Measurements from ENCODE around the gene MRTFB.

Gene MRTFB

DNA sequence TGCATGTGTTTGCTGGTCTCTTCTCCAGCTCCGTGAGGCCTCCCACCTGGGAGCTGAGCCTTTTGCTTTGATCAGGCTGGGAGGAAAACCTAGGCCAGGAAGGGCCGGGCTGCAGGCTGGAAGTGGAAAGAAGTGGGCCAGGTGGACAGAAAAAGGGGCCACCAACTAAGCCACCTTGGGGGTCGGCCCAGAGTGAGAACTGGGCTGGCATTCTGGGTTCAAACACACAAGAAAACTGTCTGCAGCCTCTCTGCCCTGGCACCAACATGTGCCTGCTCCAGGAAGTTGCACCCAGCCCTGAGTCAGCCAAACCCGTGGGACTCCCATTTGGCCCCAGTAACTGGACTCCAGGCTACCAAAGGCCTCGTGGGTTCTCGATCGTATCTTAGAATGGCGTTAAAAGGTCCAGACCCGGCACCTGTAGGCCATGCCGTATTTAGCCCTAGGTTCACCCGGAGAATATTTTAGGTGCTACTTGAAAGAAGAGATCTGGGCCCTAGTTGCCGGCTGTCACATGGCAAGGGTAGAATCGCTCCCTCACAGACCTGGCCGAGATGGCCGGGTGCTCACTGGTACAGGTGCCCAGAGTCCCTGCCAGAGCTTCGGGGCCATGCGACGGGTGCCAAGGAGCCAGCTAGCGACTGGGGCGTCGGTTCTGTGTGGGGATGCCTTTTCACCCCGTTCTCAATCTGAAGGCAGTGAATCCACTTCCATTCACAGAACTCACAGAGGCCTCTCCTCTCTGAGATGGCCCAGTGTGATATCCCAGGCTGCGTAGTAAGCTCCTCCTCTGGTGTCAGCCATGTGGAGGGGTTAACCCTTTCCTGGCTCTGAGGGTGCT, 236.6 kb downstream of the MRTFB start:
- no peak for DNase-seq (ENCODE audit: low read depth, low spot score)

DNA sequence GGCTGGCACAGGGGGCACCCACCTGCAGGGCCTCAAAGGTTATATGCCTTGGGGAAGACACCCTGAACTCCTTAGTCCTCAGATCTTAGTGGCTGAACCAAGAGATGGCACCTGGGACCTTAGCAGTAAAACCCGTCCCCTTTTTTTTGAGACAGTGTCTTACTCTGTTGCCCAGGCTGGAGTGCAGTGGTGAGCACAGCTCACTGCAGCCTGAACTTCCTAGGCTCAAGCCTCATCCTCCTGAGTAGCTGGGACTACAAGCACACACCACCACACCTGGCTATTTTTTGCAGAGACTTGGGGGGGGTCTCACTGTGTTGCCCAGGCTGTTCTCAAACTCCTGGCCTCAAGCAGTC, 237.2 kb downstream of the MRTFB start:
- no peak for DNase-seq (ENCODE audit: low read depth, low spot score)

DNA sequence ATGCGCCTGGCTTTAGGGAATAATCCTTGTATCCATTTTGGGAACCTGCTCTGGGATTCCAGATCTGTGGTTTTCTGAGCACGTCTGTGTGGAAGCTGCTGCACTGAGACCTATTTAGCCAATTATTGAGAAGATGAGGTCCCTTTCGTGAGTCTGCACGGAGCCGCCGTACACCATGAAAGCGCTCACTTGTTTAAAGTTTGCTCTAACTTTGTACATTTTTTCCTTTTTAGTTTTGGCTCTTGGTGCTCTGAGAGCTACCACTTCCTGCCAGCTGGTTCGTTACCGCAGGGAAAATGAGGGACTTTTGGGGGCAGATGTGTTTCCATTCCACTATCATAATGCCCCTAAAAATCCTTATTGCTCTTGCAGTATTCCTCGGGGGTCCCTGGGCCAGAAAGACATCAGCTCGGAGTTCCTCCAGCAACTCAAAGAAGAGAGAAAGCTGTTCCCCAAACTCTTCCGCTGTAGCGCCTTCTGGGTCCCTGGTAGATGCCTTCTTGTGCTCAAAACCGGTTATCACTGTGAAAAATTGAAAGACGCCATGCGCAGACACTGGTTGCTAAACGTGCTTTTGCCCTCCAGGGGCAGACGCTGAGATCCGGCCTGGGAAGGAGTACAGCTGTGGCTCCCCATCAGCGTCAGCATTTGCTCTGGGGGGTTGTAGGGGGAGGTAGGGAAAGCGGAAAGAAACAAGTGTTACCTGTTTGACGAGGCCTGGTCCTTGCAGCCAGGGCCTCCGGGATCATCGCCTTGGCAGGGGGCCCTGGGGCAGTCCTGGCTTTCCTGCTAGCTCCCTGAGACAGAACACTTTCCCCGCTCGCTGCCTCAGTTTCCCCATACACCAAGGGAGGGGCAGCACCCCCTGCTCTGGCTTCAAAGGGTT, 238.1 kb downstream of the MRTFB start:
- no peak for DNase-seq (ENCODE audit: low read depth, low spot score)

- DNase-seq (ENCODE audit: low read depth, low spot score): peak; percentile 58
Measured at GRCh38 chr16:14309906-14310305, 238.8 kb downstream of the MRTFB start.

GRCh38 chr16:14310519-14310991, 239.4 kb downstream of the MRTFB start:
- DNase-seq (ENCODE audit: low read depth, low spot score): peak; percentile 29

DNA sequence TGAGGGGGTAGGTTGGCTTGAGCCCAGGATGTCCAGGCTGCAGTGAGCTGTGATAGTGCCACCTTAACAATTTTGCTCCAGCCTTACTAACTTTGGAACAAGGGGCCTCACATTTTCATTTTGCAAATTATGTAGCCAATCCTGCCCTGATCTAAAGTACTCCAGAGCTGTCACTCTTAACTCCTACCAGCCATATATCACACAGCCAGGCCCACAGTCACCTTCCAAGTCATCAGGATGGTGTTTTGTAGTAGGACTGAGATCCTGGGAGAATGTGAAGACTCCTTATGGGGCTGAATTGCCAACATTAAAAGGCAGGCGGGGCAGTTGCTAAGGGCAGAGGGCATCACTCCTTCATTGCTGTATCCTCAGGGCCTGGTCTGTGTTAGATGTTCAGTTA, 243.0 kb downstream of the MRTFB start:
- no peak for DNase-seq (ENCODE audit: low read depth, low spot score)

DNA sequence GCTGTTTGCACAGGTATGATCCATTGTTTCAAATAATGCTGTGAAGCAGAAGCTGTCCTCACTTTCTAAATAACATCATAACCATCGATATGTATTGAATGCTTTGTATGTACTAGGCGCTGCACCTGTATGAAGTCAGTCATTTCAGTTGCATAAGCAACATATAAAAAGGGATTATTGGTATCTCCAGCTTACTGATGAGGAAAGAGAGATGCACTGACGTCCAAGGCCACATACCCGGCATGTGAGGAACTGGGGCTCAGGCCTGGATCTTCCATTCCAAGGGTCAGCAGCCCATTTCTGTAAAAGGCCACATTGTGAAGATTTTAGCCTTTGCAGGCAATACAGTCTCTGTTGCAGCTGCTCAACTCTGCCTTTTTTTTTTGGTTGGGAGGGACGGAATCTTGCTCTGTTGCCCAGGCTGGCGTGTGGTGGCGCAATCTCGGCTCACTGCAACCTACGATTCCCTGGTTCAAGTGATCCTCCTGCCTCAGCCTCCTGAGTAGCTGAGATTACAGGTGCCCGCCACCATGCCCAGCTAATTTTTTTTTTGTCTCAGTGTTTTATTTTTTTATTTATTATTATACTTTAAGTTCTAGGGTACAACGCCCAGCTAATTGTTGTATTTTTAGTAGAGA, 244.7 kb downstream of the MRTFB start:
- no peak for DNase-seq (ENCODE audit: low read depth, low spot score)
